HTR-8/SVneo (cell line): ENCODE results near the gene PSMB11.
"Not testable (repeated sequence)": the region's sequence is repeated elsewhere in the genome, so short reads cannot be mapped to it uniquely, and the experiment has no call there.

Source experiments
- DNase-seq: peaks from one replicate; pipeline ENCODE4 v3.0.0; 2011; ENCODE audit warnings: low spot score, mixed read lengths; ENCODE audit not compliant: insufficient read length
- FAIRE-seq: peaks from 2 replicates; lab custom pipeline; 2011; peaks lifted over from hg19 to GRCh38; lab: Jason Lieb, UNC

PSMB11 gene

GRCh38 chr14:23013054-23013748, 28.8 kb upstream of the PSMB11 start:
- no peak for FAIRE-seq
- no peak for DNase-seq

- DNase-seq, FAIRE-seq: not testable (repeated sequence)
Observed at GRCh38 chr14:23013749-23014054, 28.3 kb upstream of the PSMB11 start.

- no peak for FAIRE-seq
- DNase-seq: no peak
Observed at GRCh38 chr14:23015618-23016017, 26.4 kb upstream of the PSMB11 start.

DNA sequence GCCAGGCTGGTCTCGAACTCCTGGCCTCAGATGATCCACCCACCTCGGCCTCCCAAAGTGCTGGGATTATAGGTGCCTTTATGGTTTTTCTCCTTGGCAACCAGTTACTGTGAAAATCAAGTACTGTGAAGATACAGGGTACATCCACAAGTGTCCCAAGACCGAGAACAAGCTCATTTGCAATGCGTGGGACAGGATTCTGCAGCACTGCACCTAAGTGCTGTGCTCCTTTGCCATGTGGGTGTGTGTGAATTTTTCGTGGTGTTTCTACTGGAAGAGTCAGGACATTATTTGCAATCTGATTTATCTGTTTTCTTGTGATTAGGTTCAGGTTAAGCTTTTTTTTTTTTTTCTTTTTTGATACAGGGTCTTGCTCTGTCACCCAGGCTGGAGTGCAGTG, 24.9 kb upstream of the PSMB11 start:
- DNase-seq: no peak
- FAIRE-seq: no peak

GRCh38 chr14:23018107-23018506, 23.9 kb upstream of the PSMB11 start:
- FAIRE-seq (no peak), DNase-seq (no peak)

GRCh38 chr14:23020143-23021128, 21.6 kb upstream of the PSMB11 start:
- FAIRE-seq: no peak

DNA sequence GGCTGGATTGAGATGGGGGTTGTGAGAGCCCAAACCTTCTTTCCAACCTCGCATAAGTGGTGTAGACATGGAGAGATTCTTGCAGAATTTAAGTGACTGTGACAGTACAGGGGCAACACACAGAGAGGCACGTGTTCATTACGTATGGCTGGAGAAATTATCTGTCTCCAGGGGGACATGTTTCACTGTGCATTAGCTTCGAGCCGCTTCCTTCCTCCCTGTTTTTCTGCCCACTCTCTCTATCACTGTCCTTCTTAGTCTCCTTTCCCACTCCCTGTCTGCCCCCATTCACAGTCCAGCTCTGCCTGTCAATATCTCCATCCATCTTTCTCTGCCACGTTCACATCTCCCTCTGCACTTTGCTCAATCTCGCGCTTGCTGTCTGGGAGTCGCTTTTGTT, 20.6 kb upstream of the PSMB11 start:
- no peak for FAIRE-seq
- no peak for DNase-seq

More at GRCh38 chr14:23020143-23021128, 21.6 kb upstream of the PSMB11 start:
- no peak for DNase-seq

DNA sequence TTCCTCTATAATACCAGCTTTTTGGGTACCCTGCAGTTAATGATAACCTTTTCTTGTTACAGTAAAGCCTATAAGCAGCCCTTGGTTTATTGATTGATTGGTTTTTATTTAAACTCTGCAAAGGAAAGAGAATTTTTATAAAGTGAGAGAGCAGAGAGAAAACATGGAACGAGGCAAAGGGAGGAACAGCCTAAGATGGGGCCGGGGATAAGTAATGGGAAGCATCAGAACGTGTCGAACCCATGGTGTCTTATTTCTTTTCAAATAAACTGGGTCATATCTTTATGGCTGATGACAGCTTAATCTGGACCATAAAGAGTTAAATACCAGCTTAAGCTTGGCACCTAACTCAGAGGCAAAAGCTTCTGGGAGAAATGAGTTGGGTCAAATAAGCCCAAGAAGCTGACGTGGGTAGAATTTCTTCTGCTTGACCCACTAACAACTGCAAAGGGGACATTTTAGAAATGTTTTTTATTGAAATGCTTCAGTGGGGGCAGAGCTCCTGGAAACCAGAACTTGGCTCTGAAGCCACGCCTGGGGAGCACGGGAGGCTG, 20.0 kb upstream of the PSMB11 start:
- FAIRE-seq (no peak), DNase-seq (no peak)

DNA sequence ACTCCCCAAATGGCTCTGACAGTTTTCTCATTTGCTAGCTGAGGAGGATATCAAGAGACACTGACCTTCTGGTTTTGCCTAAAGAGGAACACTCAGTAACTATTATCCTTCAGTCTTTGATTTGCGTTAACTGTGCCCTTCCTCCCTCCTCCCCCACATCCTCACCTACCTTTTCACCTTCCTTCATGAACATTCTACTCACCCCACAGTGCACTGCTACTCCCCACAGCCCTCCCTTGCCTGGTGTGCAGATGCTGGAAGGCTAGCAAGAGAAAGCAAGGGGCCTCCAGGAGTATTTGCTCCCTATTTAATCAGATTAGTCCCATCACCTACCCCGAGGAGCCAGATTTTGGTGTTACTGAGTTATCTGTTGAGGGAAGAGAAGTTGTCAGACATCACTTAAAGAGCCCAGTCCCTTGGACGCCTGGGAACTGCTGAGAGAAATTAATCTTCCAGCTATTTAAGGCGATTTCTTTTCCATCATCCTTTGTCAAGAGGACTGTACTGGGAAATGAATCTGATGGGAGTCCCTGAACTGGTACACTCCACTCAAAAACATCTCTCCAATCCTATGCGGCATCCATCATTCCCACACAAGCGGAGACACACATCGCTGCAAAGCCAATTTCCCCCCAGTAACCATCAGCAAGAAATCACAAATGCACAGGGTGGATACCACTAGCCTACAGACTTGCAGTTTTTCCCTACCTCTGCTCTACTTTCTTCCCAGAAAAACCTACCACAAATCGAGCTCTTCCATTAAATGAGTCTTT, 18.8 kb upstream of the PSMB11 start:
- FAIRE-seq (no peak), DNase-seq (no peak)

DNA sequence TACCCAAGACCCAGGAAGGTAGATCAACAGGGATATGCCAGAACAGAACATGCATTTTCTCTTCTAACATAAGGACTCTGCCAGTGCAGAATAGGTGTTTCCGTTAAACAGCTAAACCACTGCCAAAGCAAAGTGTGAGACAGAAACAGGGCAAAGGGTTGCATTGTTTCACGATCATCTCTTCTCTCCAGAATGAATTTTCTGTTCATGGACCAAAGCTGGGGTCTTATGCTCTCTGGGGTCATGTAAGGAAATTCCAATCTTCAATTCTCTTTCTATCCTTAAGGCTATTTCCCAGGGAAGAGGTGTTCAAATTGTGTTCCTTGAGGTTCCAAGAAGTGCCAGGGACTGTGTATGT, 18.2 kb upstream of the PSMB11 start:
- FAIRE-seq (no peak), DNase-seq (no peak)

GRCh38 chr14:23024612-23025075, 17.4 kb upstream of the PSMB11 start:
- DNase-seq (no peak), FAIRE-seq (no peak)

- no peak for DNase-seq
- no peak for FAIRE-seq
Observed at GRCh38 chr14:23025151-23025814, 16.7 kb upstream of the PSMB11 start.

- no peak for DNase-seq
- no peak for FAIRE-seq
Observed at GRCh38 chr14:23028799-23029198, 13.2 kb upstream of the PSMB11 start.

DNA sequence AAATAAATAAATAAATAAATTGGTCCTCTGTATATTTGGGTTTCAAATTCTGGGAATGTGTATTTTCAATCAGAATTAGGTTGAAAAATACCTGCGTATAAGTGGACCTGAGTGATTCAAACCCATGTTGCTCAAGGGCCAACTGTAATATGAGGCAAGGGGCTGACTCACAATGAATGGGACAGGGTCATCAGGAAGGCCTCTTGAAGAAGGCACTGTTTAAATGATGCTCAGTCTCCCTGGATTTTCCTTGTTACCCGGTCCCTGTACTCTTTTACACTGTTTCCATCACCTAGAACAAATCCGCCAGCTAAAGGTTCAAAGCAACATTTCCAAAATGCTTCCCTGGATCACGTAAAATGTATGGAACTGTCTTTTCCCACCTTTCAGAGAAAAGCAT, 11.1 kb upstream of the PSMB11 start:
- DNase-seq (no peak), FAIRE-seq (no peak)

DNA sequence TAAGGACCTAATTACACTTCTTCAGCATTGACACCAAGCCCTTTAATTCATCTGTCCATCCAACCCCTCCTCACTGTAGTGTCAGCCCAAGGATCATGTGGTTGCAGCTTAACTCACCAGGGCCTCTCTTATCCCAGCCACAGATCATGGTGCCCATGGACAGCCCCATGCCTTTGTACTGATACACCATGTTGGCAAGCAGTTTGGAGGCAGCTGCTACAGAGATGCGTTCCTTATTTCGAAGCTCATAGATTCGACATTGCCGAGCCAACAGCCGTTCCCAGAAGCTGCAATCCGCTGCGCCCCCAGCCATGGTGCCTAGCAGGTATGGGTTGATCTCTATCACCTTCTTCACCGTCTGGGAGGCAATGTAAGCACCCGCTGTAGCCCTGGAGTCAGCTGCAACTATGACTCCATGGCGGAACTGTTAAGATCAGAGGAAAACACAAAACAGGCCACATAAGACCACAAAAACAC, 8.7 kb upstream of the PSMB11 start:
- DNase-seq (no peak), FAIRE-seq (no peak)

DNA sequence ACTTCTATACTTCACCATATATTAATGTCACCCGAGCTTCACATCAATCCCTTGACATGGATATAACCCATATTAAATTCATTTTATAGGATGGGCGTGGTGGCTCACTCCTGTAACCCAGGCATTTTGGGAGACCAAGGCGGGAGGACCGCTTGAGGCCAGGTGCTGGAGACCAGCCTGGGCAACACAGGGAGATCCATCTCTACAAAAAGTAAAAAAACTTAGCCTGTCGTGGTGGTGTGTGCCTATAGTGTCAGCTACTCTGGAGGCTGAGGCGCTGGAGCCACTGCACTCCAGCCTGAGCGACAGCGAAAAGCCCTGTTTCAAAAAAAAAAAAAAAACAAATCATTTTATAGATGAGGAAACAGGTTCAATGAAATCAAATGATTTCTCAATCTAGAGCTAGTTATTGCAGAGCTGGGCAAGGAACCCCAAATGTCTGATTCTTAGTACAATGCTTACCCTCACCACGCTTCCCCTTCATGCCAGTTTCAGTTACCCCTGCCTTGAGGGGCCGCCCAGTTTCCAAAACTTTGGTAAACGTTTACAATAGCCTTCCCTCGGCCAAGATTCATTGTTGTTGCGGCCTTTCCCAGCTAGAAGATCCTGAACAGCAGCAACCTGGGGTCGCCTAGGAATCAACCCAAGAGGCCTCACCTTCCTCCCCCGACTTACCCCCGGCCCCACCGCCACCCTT, 8.1 kb upstream of the PSMB11 start:
- FAIRE-seq (no peak), DNase-seq (no peak)

GRCh38 chr14:23034498-23035302, 7.3 kb upstream of the PSMB11 start, which contains the start of gene PSMB5:
Gene PSMB5 (minus strand): TSS chr14:23034900. CDS start chr14:23034881, 19 bp downstream.
- FAIRE-seq (no peak), DNase-seq (peak; percentile 88)
